Measurements from ENCODE around the gene C6. TPM values are rescaled to one million over a fixed set of nuclear protein-coding genes. Genes with fewer than 3 reads are reported as not detected.

C6 gene
- total RNA-seq, 1 experiment from 2014 or later: not detected

GRCh38 chr5:41200506-41200905 is 12.8 kb downstream of the C6 start:
- Mint-ChIP-seq H3K4me1 (no peaks in the 10 kb centered on the region; a peak in 1 of 4 replicates), H3K9me3 (peaks cover 17% of the 10 kb centered on the region in 2 experiments), H3K27me3 (ENCODE audit: low read depth) (no peaks in the 10 kb centered on the region; the same call in 1 of the 2 replicates)

More at GRCh38 chr5:41200506-41200905, 12.8 kb downstream of the C6 start:
- H3K56ac ChIP-seq (ENCODE audit: insufficient read length, low read depth, low read length): no peak overlapping the region
- H3K4me1 ChIP-seq (ENCODE audit: insufficient read depth, low read length): no peaks in the 10 kb centered on the region
- H4K8ac ChIP-seq (replicated peaks; ENCODE audit: insufficient read length, low read depth, low read length): no peak overlapping the region
- no peaks in the 10 kb centered on the region for H3K9me3 ChIP-seq (ENCODE audit: control insufficient read depth, low read depth, low read length)
- H4K20me1 ChIP-seq (ENCODE audit: control insufficient read depth, insufficient read depth, insufficient read length): no peaks in the 10 kb centered on the region
- no peak for DNase-seq
- no peak for TF ChIP-seq CTCF (conservative IDR thresholded peaks at IDR 0.05)
- no peaks in the 10 kb centered on the region for H3K27me3 ChIP-seq (ENCODE audit: insufficient read depth, low read length)
- H2BK20ac ChIP-seq (ENCODE audit: low read depth, low read length, poor library complexity, severe bottlenecking): no peak overlapping the region
- H3K9ac ChIP-seq (ENCODE audit: extremely low read depth, insufficient read length, low read length): no peak overlapping the region
- no peak overlapping the region; a peak in 1 of 7 replicates for H3K27ac Mint-ChIP-seq
- no peaks in the 10 kb centered on the region for H3K79me2 ChIP-seq (ENCODE audit: insufficient read depth, low read length)
- H2BK120ac ChIP-seq (ENCODE audit: low read depth, low read length, poor library complexity, severe bottlenecking): no peak overlapping the region
- H4K91ac ChIP-seq (ENCODE audit: insufficient read length, low read depth, low read length): no peak overlapping the region
- H3K23ac ChIP-seq (ENCODE audit: insufficient read length, low read depth, low read length): no peak overlapping the region
- H3K4me3 Mint-ChIP-seq: no peak overlapping the region
- H2AK5ac ChIP-seq (ENCODE audit: insufficient read length, low read length): no peak overlapping the region
- no peak overlapping the region for H2BK12ac ChIP-seq (ENCODE audit: insufficient read length, low read depth, low read length)
- H3K23me2 ChIP-seq (ENCODE audit: insufficient read length, low read depth, low read length, poor library complexity, severe bottlenecking): no peaks in the 10 kb centered on the region
- no peak overlapping the region for H2AFZ ChIP-seq (ENCODE audit: low read length)
- no peak overlapping the region for H3T11ph ChIP-seq (ENCODE audit: low read length)
- no peaks in the 10 kb centered on the region for H3K79me1 ChIP-seq (ENCODE audit: insufficient read depth, low read depth, low read length, poor library complexity, severe bottlenecking)
- peaks cover 0 to 8% (median 3%) of the 10 kb centered on the region in 3 experiments; a peak in 5 of 7 replicates for H3K36me3 Mint-ChIP-seq (ENCODE audit: insufficient read depth in 1 of 3, low read depth in 3 of 3)
- WGBS (ENCODE audit: extremely low coverage, insufficient read length, low lambda C conversion rate): no CpG with 5 or more reads among the region's 2 CpGs
- no peak overlapping the region for H4K5ac ChIP-seq (ENCODE audit: insufficient read length, low read depth, low read length)
- H3K14ac ChIP-seq (ENCODE audit: insufficient read depth, low read length): no peak overlapping the region
- H3K4me2 ChIP-seq (ENCODE audit: insufficient read depth, insufficient read length, low read length): no peak overlapping the region
- H3K18ac ChIP-seq (ENCODE audit: insufficient read length, low read depth, low read length): no peak overlapping the region
- no peak overlapping the region for H2BK5ac ChIP-seq (ENCODE audit: insufficient read length, low read length)
- no peak overlapping the region for H2BK15ac ChIP-seq (ENCODE audit: low read depth, low read length)
- H3K4ac ChIP-seq (ENCODE audit: low read depth, low read length): no peak overlapping the region
- H3K27ac ChIP-seq (ENCODE audit: insufficient read length, low read depth, low read length): no peak overlapping the region
